ENCODE results near the gene SIN3A.
A peak's percentile ranks its signal among the peaks of the same experiment; 100 is the strongest.
"Not testable (repeated sequence)": the region's sequence is repeated elsewhere in the genome, so short reads cannot be mapped to it uniquely, and the experiment has no call there.

Gene SIN3A

GRCh38 chr15:75356006-75356405, 95.5 kb downstream of the SIN3A start:
- DNase-seq, result no peak

GRCh38 chr15:75355369-75355768, 96.1 kb downstream of the SIN3A start:
- DNase-seq, result no peak

GRCh38 chr15:75354454-75354853, 97.0 kb downstream of the SIN3A start:
- no peak for DNase-seq

GRCh38 chr15:75353604-75354003, 97.9 kb downstream of the SIN3A start:
- no peak for DNase-seq

DNA sequence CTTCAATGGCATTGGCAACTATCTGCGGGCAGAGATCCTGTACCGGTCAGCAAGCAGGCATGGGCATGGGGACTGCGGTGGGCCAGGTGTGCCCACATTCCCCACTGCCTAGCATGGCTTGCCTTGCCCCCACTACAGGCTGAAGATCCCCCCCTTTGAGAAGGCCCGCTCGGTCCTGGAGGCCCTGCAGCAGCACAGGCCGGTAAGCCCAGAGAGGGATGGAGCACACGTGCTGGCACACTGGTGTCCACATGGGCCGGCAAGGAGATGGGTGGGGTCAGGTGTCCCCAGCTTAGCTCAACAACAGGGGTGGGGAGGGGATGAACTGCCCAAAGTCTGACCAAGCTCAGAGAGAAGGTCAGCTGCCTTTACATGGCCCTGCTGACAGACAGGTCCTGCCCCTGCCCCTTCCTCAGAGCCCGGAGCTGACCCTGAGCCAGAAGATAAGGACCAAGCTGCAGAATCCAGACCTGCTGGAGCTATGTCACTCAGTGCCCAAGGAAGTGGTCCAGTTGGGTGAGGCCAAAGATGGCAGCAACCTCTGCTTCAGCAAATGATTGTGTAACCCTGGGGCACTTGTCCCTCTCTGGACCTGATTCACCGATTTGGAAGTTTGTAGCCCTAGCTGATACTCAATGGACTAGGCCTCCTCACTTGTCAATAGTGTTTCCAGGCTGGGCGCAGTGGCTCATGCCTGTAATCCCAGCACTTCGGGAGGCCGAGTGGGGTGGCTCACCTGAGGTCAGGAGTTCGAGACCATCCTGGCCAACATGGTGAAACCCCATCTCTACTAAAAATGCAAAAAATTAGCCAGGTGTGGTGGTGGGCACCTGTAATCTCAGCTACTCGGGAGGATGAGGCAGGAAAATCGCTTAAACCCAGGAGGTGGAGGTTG, 99.1 kb downstream of the SIN3A start:
- DNase-seq, result no peak

DNA sequence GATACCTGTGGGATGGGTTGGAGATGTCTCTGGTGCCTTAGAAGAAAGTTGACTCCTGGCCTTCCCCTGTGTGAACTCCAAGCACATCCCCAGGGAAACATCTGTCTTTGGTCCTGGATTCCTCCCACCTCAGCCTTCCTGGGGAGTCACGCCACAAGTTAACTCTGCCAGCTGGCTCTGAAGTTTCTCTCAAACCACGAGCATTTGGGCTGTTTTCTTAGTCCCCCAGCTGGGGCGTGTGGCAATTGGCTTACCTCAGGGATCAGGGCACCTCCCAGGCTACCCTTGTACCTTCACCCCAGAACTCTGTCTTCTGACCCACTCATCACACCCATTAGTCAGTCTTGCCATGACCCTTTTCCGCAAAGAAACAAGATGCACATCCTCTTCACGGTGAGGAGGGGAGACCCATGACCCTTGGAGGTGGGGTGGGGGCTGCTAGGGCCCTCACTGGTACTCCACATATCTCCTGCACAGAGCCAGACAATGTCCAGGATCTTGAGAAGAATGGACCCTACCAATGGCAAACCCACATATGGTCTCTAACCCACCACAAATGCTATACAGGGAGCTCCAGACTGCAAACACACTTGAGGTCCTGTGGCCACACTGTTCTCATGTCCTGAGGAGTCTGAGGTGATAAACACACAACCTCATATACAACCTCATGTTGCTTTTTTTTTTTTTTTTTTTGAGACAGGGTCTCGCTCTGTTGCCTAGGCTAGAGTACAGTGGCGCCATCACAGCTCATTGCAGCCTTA, 100.7 kb downstream of the SIN3A start:
- DNase-seq, result no peak

GRCh38 chr15:75349851-75350588, 101.5 kb downstream of the SIN3A start:
- DNase-seq, result peak; percentile 66 to 70

- DNase-seq, result not testable (repeated sequence)
These were observed 102.2 kb downstream of the SIN3A start for GRCh38 chr15:75349351-75349669.

DNA sequence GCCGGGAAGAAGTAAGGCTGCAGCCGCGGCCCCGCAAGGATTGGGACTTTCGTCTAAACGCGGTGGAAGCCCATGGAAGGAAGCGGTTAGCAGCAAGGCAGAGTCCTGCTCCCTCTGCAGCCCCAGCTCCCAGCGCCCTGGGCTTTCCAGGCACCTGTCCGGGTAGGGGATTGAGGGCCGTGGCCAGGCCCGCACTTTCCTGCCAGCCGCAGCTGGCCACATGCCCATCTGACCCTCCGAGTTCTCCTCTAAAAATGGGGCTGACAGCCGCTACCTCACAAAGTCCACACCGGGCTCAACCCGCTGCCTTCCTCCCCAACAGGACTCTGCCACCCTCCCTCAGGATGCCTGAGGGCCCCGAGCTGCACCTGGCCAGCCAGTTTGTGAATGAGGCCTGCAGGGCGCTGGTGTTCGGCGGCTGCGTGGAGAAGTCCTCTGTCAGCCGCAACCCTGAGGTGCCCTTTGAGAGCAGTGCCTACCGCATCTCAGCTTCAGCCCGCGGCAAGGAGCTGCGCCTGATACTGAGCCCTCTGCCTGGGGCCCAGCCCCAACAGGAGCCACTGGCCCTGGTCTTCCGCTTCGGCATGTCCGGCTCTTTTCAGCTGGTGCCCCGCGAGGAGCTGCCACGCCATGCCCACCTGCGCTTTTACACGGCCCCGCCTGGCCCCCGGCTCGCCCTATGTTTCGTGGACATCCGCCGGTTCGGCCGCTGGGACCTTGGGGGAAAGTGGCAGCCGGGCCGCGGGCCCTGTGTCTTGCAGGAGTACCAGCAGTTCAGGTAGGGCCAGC, 102.7 kb downstream of the SIN3A start:
- no peak for DNase-seq

GRCh38 chr15:75348034-75348561, 103.4 kb downstream of the SIN3A start:
- DNase-seq, result no peak

DNA sequence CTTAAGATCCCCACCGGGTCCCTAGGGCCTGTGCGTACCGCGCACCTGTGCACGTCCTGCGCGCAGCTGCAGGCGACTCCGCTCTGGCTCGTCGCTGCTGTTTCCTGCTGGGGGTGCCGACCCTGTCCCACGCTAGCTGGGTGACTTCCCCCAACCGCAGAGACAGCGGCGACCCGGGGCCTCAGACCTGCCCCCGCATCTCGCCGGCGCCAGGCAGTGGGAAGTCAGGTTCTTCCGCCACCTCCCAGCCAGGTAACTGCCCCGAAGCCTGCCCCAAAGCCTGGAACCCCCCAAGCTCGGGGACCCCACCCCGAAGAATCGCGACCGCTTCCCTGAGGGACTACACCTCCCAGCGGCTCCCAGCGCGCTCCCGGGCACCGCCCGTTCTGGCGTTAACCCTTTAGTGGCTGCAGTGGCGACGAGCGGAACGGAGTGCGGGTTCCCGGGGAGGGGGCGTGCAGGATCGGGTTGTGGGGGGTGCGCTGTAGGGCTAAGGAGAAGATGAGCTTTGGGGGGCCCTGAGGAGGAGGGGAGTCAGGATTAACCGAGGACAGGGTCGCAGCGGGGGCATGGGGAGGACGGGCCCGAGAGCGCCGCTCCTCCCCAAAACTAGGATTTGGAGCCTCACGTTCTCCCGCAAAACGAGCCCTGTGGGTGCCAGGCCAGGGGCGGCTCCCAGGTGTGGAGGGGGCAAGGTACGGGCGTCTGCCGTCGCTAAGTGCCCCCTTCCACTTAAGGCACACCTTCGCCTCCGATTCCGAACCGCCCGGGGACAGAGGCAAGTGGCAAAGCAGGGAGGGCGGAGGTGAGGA, 104.1 kb downstream of the SIN3A start:
- no peak for DNase-seq

- no peak for DNase-seq
These were observed 104.7 kb downstream of the SIN3A start, which contains the start of gene NEIL1 for GRCh38 chr15:75346796-75347221. TSS of gene NEIL1 (plus strand) at chr15:75347039. CDS start at chr15:75348906, 1,867 bp downstream.

DNA sequence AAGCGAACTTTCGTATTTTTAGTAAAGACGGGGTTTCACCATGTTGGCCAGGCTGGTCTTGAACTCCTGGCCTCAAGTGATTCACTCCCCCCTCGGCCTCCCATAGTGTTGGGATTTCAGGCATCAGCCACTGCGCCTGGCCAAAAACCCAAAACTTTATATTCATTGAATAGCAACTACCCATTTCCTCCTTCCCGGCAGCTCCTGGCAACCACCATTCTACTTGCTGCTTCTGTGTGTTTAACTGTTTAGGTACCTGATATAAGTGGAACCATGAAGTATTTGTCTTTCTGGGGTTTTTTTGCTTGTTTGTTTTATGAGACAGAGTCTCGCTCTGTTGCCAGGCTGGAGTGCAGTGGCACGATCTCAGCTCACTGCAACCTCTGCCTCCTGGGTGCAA, 107.5 kb downstream of the SIN3A start:
- DNase-seq, result not testable (repeated sequence)

GRCh38 chr15:75342221-75342620, 109.3 kb downstream of the SIN3A start:
- DNase-seq, result no peak

- DNase-seq, result no peak
These were observed 111.8 kb downstream of the SIN3A start for GRCh38 chr15:75339531-75340240.

GRCh38 chr15:75338661-75339240, 112.7 kb downstream of the SIN3A start:
- DNase-seq, result no peak

- DNase-seq, result peak; percentile 50 to 57
These were observed 115.7 kb downstream of the SIN3A start, which contains the start of gene COMMD4 for GRCh38 chr15:75335705-75336355. TSS of gene COMMD4 (plus strand) at chr15:75336063. CDS start at chr15:75336090, 27 bp downstream.

DNA sequence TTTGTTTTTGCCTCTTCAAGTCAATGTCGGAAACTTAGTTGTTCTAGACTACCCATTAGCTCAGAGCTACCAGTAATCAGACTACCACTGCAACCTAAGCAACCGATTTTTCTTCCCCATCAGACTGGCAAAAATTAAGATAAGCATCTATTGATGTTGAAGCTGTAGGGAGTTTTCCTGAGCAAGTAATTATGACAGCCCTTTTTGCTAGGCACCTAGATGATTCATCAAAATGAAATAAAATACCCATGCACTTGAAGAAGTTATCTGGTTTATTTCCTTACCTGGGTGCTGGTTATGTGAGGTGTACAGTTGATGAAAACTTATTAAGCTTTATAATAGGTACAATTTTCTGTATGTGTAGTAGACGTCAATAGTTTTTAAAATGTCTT, 116.2 kb downstream of the SIN3A start:
- DNase-seq, result no peak

DNA sequence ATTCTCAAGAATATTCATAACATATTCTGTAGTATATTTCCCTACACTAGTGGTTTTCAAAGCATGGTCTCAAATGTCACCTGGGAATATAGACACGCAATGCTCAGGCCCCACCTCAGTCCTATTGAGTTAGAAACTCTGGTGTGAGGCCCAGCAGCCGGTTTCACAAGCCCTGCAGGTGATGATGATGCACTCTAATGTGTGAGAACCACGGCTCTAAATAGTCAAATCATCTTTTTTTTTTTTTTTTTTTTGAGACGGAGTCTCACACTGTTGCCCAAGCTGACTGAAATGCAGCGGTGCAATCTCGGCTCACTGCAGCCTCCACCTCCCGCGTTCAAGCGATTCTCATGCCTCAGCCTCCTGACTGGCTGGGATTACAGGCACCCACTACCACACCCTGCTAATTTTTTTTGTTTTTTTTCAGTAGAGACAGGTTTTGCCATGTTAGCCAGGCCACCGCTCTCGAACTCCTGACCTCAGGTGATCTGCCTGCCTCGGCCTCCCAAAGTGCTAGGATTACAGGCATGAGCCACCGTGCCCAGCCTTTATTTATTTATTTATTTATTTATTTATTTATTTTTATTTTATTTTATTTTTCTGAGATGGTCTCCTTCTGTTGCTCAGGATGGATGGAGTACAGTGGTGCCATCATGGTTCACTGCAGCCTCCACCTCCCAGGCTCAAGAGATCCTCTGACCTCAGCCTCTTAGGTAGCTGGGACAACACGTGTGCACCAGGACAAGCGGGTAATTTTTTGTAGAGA, 117.7 kb downstream of the SIN3A start:
- not testable (repeated sequence) for DNase-seq
